GM12874 (cell line): ENCODE results near the gene GALNTL6.

Experiments
- CTCF ChIP-seq: IDR thresholded peaks from 2 replicates; pipeline ENCODE4 v1.5.1; 2011; ENCODE audit warnings: low read depth, mild to moderate bottlenecking, control low read depth, low read length, moderate library complexity; ENCODE audit not compliant: insufficient read depth

The GALNTL6 gene

GRCh38 chr4:172068506-172068905 lies 255.3 kb downstream of the GALNTL6 start:
- TF ChIP-seq CTCF = no peak

GRCh38 chr4:172073590-172073989 lies 260.4 kb downstream of the GALNTL6 start:
- TF ChIP-seq CTCF = no peak

- TF ChIP-seq CTCF = no peak
Measured at GRCh38 chr4:172083272-172083671, 270.1 kb downstream of the GALNTL6 start.

- no peak for TF ChIP-seq CTCF
Measured at GRCh38 chr4:172088556-172088955, 275.4 kb downstream of the GALNTL6 start.

GRCh38 chr4:172095161-172095560 lies 282.0 kb downstream of the GALNTL6 start:
- TF ChIP-seq CTCF = no peak

GRCh38 chr4:172096786-172097185 lies 283.6 kb downstream of the GALNTL6 start:
- no peak for TF ChIP-seq CTCF

- TF ChIP-seq CTCF = no peak
Measured at GRCh38 chr4:172099376-172099775, 286.2 kb downstream of the GALNTL6 start.

- TF ChIP-seq CTCF = no peak
Measured at GRCh38 chr4:172103456-172103855, 290.3 kb downstream of the GALNTL6 start.
